Caco-2 (cell line): Measurements from ENCODE around the gene RFX2. TPM values are rescaled to one million over a fixed set of nuclear protein-coding genes. Genes with fewer than 3 reads are reported as not detected.

ENCODE experiments used
- BruUV-seq: library from RNA; stranded (reverse); fragments of 400-500 nt; replicated peaks from 2 replicates; lab custom pipeline; 2021; lab: Mats Ljungman, UMichigan
- CTCF ChIA-PET: fragments of 300-600 bp; sonication (Branson Sonifier 250); formaldehyde crosslinking; loops from one replicate; lab custom pipeline; 2022; ENCODE audit warnings: antibody characterized with exemption; lab: Charles Lee
- POLR2A ChIA-PET: fragments of 300-600 bp; sonication (Branson Sonifier 250); formaldehyde crosslinking; loops from one replicate; lab custom pipeline; 2022; ENCODE audit warnings: antibody characterized with exemption; lab: Charles Lee
- DNase-seq, 2 experiments: peaks; one replicate each; pipeline versions ENCODE4 v3.0.0 to v3.0.0-alpha.2; 2020 to 2022
- H3K27me3 ChIP-seq: replicated peaks from 2 replicates; pipeline ENCODE4 v1.6.0; 2011; ENCODE audit warnings: low read length; ENCODE audit not compliant: control insufficient read depth, insufficient read depth
- H3K36me3 ChIP-seq: 2 replicates; pipeline ENCODE4 v1.5.1; 2011; ENCODE audit warnings: low read length; ENCODE audit not compliant: control insufficient read depth, insufficient read depth
- H3K4me1 ChIP-seq: fragments of 250-450 bp; sonication (Bioruptor Pico); 2 replicates; pipeline ENCODE4 v1.5.1; 2020; ENCODE audit warnings: mild to moderate bottlenecking
- H3K4me3 ChIP-seq: 2 replicates; pipeline ENCODE4 v1.5.1; 2011; ENCODE audit warnings: low read depth, mild to moderate bottlenecking, control low read depth, low read length
- H3K9me3 ChIP-seq: fragments of 250-450 bp; sonication (Bioruptor Pico); 2 replicates; pipeline ENCODE4 v1.5.1; 2020; ENCODE audit warnings: mild to moderate bottlenecking, moderate library complexity
- H3K27ac Mint-ChIP-seq: one replicate; pipeline ENCODE4 v1.8.0; 2022; ENCODE audit warnings: mixed read lengths; ENCODE audit not compliant: unreplicated experiment
- H3K27me3 Mint-ChIP-seq: one replicate; pipeline ENCODE4 v1.8.0; 2022; ENCODE audit warnings: mixed read lengths; ENCODE audit not compliant: insufficient read depth, unreplicated experiment
- H3K36me3 Mint-ChIP-seq: one replicate; pipeline ENCODE4 v1.8.0; 2022; ENCODE audit warnings: mild to moderate bottlenecking, mixed read lengths; ENCODE audit not compliant: insufficient read depth, unreplicated experiment
- H3K4me1 Mint-ChIP-seq: one replicate; pipeline ENCODE4 v1.8.0; 2022; ENCODE audit warnings: low read depth, mixed read lengths; ENCODE audit not compliant: unreplicated experiment
- H3K4me3 Mint-ChIP-seq: one replicate; pipeline ENCODE4 v1.8.0; 2022; ENCODE audit warnings: mild to moderate bottlenecking, moderate library complexity, mixed read lengths; ENCODE audit not compliant: unreplicated experiment
- H3K9me3 Mint-ChIP-seq: one replicate; pipeline ENCODE4 v1.8.0; 2022; ENCODE audit warnings: mixed read lengths; ENCODE audit not compliant: unreplicated experiment
- intact Hi-C: fragments of 100-400 bp; cut with micrococcal nuclease; formaldehyde crosslinking; loops from one replicate; pipeline ENCODE4 v1.10.0; 2022; ENCODE audit not compliant: unreplicated experiment
- total RNA-seq: library from RNA; stranded (reverse); gene quantifications from 2 replicates; pipeline ENCODE4 v1.2.3, GENCODE V29; 2022
- TF ChIP-seq, protein P1 (sequence below), 2 experiments: fragments of 200-600 bp in 1 of 2; IDR thresholded peaks; 1 replicate in 1 of 2; 2 replicates in 1 of 2; pipeline versions ENCODE4 v1.5.1 to v1.8.0; 2011 to 2022; ENCODE audit warnings: antibody characterized with exemption in 1 of 2, control low read depth in 1 of 2, inconsistent platforms in 1 of 2, low read depth in 1 of 2, low read length in 1 of 2, mild to moderate bottlenecking in 1 of 2, moderate library complexity in 1 of 2; ENCODE audit not compliant: insufficient read depth in 1 of 2, severe bottlenecking in 1 of 2, unreplicated experiment in 1 of 2

RFX2 gene
- total RNA-seq, 1 experiment from 2014 or later, result 9.3 TPM

DNA sequence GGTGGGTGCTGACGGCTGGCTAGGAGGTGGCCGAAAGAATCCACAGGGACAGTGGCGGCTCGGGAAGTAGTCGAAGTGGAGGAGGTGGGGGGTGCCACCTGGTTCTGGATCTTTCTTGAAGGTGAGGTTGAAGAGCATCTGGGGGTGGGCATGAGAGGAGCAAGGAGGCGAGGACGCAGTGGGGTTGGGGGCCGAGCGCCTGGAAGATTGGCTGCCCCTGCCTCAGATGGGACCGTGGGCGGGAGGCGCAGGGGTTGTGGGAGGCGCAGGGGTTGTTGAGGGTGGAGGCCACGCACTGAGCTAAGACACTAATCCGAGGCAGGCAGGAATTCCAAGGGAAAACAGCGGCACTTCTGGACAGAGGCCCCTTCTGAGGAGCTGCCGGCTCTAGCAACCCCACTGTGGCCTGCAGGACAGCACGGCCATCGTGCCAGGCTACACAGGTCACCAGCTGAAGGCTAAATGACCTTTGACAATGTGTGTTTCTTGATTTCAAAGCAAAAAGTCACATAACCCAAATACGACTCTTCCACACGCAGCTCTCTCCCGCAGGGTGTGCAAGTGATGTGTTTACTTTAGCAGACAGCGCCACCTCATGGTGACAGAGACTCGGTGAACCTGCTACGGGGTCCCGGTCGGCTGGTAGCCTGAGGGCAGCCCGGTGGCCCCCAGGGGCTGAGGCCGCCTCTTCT is 88.3 kb downstream of the RFX2 start:
- intact Hi-C loops, result loop anchor here (1.0 kb wide), 1 partner anchor 35 kb away; no protein-coding TSS in a partner anchor
- Histone ChIP-seq H3K36me3 (no peaks in the 10 kb centered on the region), H3K9me3 (no peaks in the 10 kb centered on the region), H3K27me3 (no peaks in the 10 kb centered on the region), H3K4me1 (peaks cover 3% of the 10 kb centered on the region), H3K4me3 (no peak overlapping the region)
- CTCF ChIA-PET, result interaction anchor here (0.8 to 2.5 kb wide), 12 partner anchors 15 to 248 kb away, joined by 3 to 44 read pairs (median 5); partner anchors contain the start of gene RANBP3
- no peak overlapping the region for H3K27ac Mint-ChIP-seq
- DNase-seq, result peak; percentile 65
- no peaks in the 10 kb centered on the region for H3K4me1 Mint-ChIP-seq
- peaks cover 5% of the 10 kb centered on the region for H3K36me3 Mint-ChIP-seq
- H3K4me3 Mint-ChIP-seq, result no peak overlapping the region
- H3K9me3 Mint-ChIP-seq, result no peaks in the 10 kb centered on the region
- TF ChIP-seq, protein P1, sequence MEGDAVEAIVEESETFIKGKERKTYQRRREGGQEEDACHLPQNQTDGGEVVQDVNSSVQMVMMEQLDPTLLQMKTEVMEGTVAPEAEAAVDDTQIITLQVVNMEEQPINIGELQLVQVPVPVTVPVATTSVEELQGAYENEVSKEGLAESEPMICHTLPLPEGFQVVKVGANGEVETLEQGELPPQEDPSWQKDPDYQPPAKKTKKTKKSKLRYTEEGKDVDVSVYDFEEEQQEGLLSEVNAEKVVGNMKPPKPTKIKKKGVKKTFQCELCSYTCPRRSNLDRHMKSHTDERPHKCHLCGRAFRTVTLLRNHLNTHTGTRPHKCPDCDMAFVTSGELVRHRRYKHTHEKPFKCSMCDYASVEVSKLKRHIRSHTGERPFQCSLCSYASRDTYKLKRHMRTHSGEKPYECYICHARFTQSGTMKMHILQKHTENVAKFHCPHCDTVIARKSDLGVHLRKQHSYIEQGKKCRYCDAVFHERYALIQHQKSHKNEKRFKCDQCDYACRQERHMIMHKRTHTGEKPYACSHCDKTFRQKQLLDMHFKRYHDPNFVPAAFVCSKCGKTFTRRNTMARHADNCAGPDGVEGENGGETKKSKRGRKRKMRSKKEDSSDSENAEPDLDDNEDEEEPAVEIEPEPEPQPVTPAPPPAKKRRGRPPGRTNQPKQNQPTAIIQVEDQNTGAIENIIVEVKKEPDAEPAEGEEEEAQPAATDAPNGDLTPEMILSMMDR (IDR thresholded peaks at IDR 0.05; ENCODE audit: insufficient read depth in 1 of 2, low read depth in 1 of 2, low read length in 1 of 2, severe bottlenecking in 1 of 2, unreplicated experiment in 1 of 2), result peak; percentile 63 to 67
- H3K27me3 Mint-ChIP-seq, result no peaks in the 10 kb centered on the region
- POLR2A ChIA-PET, result no interaction called here
- BruUV-seq, result no TSS peak

GRCh38 chr19:6020972-6021805 is 89.1 kb downstream of the RFX2 start:
- no peak overlapping the region for H3K4me3 Mint-ChIP-seq
- no peaks in the 10 kb centered on the region for H3K36me3 Mint-ChIP-seq
- no peak for DNase-seq
- no TSS peak for BruUV-seq
- ChIA-PET POLR2A (no interaction called here), CTCF (interaction anchor here (1.0 to 2.5 kb wide), 5 partner anchors 32 to 105 kb away, joined by 5 to 44 read pairs (median 7); partner anchors contain the start of gene RANBP3)
- H3K9me3 Mint-ChIP-seq, result no peaks in the 10 kb centered on the region
- H3K4me1 Mint-ChIP-seq, result no peaks in the 10 kb centered on the region
- intact Hi-C loops, result no loop called here
- peaks cover 3% of the 10 kb centered on the region for H3K4me1 ChIP-seq
- H3K9me3 ChIP-seq, result no peaks in the 10 kb centered on the region
- TF ChIP-seq, protein P1 (IDR thresholded peaks at IDR 0.05; ENCODE audit: insufficient read depth in 1 of 2, low read depth in 1 of 2, low read length in 1 of 2, severe bottlenecking in 1 of 2, unreplicated experiment in 1 of 2), result no peak
- no peak overlapping the region for H3K27ac Mint-ChIP-seq
- no peak overlapping the region for H3K4me3 ChIP-seq
- H3K27me3 ChIP-seq, result no peaks in the 10 kb centered on the region
- H3K27me3 Mint-ChIP-seq, result no peaks in the 10 kb centered on the region
- no peaks in the 10 kb centered on the region for H3K36me3 ChIP-seq

GRCh38 chr19:6020166-6020882 is 90.0 kb downstream of the RFX2 start:
- no peak overlapping the region for H3K27ac Mint-ChIP-seq
- no peaks in the 10 kb centered on the region for H3K9me3 Mint-ChIP-seq
- TF ChIP-seq, protein P1 (IDR thresholded peaks at IDR 0.05; ENCODE audit: insufficient read depth in 1 of 2, low read depth in 1 of 2, low read length in 1 of 2, severe bottlenecking in 1 of 2, unreplicated experiment in 1 of 2), result no peak
- H3K4me3 Mint-ChIP-seq, result no peak overlapping the region
- POLR2A ChIA-PET, result no interaction called here
- BruUV-seq, result no TSS peak
- Histone ChIP-seq H3K4me3 (no peak overlapping the region), H3K36me3 (no peaks in the 10 kb centered on the region), H3K27me3 (no peaks in the 10 kb centered on the region), H3K4me1 (peaks cover 3% of the 10 kb centered on the region), H3K9me3 (no peaks in the 10 kb centered on the region)
- no peaks in the 10 kb centered on the region for H3K27me3 Mint-ChIP-seq
- CTCF ChIA-PET, result interaction anchor here (1.0 kb wide), 1 partner anchor 32 kb away, joined by 7 read pairs; no protein-coding TSS in a partner anchor
- H3K4me1 Mint-ChIP-seq, result no peaks in the 10 kb centered on the region
- DNase-seq, result peak in 1 of 2 experiments; percentile 32
- no peaks in the 10 kb centered on the region for H3K36me3 Mint-ChIP-seq
- intact Hi-C loops, result no loop called here
